GM21786 (cell line): ENCODE measurements around the gene SPEM1.
A peak's percentile ranks its signal among the peaks of the same experiment; 100 is the strongest.

ENCODE experiments used
- ATAC-seq: cut with Tn5 transposase; IDR thresholded peaks from one replicate; pipeline ENCODE4 v1.9.1; 2021; ENCODE audit not compliant: unreplicated experiment

The SPEM1 gene

GRCh38 chr17:7417056-7417655 lies 3.0 kb upstream of the SPEM1 start:
- no peak for ATAC-seq

DNA sequence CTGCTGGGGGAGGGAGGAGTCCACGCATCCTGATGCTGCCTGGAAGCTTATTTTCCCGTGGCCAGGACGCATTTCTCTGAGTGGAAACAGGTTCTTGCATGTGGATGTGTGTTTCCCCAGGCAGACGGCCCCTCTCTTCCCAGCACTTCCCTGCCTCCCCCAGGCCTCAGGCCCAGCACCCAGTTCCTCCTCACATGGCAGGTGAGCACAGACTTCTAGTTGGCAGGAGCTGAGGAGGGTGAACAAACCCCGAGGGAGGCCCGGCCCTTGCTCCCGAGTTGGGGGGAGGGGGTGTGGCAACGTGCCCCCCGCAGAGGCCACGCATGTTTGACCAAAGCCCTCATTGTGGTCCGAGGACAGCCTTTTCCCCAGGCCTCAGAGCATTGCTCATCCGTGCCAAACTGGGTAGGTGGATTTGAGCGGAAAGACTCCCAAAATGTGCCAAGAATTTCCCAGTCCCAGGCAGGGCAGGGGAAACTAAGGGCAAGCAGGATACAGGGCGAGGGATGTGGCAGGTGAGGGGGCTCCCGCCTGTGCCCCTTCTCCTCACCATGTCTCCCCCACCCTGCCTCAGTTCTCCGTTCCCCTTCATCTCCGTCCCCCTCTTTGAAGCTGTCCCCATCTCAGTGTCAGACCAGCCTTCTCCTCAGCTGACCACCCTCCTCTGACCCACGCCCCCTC lies 1.5 kb upstream of the SPEM1 start:
- no peak for ATAC-seq

- ATAC-seq = no peak
Observed at GRCh38 chr17:7421186-7421585, 1.1 kb downstream of the SPEM1 start.

GRCh38 chr17:7423679-7424078 lies 3.6 kb downstream of the SPEM1 start:
- no peak for ATAC-seq

GRCh38 chr17:7425316-7425715 lies 5.2 kb downstream of the SPEM1 start, which contains the start of gene SPEM2:
Gene SPEM2 (plus strand): TSS chr17:7425616. CDS start chr17:7425689, 73 bp downstream.
- no peak for ATAC-seq

- no peak for ATAC-seq
Observed at GRCh38 chr17:7425756-7426155, 5.6 kb downstream of the SPEM1 start.

DNA sequence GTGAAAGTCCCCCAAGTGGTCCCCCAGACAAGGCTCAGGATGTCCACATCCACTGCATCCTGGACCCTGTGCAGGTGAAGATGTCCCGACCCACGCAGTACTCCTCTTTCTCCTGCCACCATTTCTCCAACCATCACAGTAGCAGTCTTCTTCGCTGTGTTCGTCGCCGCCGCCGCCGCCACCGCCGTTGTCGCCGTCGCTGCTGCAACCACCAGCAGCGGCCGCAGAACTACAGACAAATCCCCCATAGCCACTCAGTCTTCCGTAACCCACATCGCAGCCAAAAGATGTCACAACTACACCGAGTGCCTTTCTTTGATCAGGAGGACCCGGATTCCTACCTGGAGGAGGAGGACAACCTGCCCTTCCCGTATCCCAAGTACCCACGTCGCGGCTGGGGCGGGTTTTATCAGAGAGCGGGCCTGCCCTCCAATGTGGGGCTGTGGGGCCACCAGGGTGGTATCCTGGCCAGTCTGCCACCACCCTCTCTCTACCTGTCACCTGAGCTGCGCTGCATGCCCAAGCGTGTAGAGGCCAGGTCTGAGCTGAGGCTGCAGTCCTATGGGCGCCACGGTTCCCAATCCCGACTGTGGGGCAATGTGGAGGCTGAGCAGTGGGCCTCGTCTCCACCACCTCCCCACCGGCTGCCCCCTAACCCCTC lies 6.2 kb downstream of the SPEM1 start:
- ATAC-seq = no peak

DNA sequence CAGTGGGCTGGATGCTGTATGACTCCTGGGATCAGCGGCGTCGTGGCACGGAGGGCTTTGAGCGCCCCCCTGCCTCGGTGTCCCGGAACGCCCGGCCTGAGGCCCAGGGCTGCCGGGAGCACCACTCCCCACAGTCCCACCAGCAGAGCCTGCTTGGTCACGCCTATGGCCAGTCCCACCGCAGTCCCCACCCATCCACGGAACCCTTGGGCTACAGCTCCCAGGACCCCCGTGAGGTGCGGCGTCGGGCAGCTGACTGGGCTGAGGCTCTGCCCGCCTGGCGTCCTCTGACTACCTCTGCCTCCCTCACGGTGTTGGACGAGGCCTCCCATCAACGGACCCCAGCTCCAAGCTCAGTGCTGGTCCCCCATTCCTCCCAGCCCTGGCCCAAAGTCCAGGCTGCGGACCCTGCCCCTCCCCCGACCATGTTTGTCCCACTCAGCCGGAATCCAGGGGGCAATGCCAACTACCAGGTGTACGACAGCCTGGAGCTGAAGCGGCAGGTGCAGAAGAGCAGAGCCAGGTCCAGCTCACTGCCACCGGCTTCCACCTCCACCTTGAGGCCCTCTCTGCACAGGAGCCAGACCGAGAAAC lies 6.9 kb downstream of the SPEM1 start:
- ATAC-seq = no peak

DNA sequence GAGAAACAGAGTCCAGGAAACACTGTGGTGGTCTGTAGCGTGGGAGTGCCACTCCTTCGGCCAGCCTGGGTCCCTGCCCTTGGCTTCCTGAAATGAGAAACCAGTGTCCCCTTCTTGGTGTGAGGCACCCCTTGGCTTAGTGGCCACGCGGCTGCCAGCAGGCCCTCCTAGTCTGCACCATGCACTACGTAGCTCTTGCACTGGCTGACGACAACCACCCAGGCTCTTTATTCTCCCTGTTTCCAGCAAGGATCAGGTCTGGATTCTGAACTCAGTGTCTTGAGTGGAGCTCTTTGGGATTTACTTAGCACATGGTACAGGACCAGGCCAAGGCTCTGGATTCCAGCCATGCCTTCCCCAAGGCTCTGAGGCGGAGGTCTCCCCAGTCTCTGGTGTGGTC lies 7.4 kb downstream of the SPEM1 start:
- ATAC-seq = no peak

- ATAC-seq = no peak
Observed at GRCh38 chr17:7428557-7428956, 8.4 kb downstream of the SPEM1 start, which contains the start of gene SPEM3. Gene SPEM3 (plus strand): TSS chr17:7428857. CDS start chr17:7428903, 46 bp downstream.

DNA sequence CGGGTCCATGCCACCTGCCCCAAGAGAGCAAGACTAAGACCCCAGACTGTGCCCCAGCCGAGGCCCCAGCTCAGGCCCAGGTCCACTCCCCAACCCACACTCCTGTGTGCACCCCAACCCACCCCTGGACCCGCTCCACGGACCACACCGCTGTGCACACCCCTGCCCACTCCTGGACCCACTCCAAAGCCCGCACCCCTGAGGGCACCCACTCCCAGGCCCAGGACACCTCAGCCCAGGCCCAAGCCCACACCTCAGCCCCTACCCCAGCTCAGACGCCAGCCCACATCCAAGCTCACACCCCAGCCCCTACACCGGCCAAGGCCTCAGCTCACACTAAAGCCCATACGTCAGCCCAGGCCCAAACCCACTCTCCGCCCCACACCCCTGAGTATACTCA lies 9.6 kb downstream of the SPEM1 start:
- ATAC-seq = no peak

- no peak for ATAC-seq
Observed at GRCh38 chr17:7431231-7431630, 11.1 kb downstream of the SPEM1 start.

DNA sequence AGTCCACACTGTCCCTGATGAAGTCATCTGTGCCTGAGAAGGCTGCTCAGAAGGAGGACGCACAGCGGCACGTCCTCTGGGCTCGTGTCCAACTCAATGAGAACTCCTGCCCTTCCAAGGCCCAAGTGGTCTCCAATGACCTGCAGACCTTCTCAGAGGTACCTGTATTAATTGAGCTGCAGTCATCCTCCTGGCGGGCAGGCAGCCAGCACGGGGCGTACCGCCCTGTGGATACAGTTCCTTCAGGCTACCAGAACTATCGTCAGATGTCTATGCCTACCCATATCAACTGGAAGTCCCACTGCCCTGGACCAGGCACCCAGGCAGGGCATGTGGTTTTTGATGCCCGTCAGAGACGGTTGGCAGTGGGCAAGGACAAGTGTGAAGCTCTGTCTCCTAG lies 12.2 kb downstream of the SPEM1 start:
- ATAC-seq = no peak

DNA sequence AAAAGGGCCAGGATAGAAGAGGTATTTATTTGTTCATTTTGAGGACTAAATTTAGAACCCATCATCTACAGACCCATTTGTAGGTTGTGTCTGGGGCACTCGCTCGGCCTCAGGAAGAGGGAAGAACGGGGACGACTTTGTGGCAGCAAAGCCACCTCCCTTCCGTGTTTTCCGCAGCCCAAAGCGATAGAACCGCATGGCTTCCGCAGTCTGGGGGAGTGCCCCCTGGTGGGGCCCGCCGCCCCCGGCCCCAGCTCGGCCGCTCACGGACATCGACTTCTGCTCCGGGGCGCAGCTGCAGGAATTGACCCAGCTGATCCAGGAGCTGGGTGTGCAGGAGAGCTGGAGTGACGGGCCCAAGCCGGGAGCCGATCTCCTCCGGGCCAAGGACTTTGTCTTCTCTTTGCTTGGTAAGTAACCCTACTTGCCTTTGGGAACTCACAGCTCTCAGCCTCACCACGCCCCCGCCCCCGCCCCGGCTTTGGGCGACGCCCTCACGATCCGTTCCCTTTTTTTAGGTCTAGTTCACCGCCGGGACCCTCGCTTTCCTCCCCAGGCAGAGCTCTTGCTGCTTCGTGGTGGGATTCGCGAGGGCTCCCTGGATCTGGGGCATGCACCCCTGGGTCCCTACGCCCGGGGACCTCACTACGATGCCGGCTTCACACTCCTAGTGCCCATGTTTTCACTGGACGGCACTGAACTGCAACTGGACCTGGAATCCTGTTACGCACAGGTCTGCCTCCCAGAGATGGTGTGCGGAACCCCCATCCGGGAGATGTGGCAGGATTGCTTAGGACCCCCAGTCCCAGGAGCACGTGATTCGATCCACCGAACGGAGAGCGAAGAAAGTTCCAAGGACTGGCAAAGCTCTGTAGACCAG lies 15.8 kb downstream of the SPEM1 start:
- peak; percentile 5 for ATAC-seq

GRCh38 chr17:7436556-7437368 lies 16.6 kb downstream of the SPEM1 start:
- no peak for ATAC-seq

GRCh38 chr17:7437369-7437863 lies 17.3 kb downstream of the SPEM1 start:
- no peak for ATAC-seq

DNA sequence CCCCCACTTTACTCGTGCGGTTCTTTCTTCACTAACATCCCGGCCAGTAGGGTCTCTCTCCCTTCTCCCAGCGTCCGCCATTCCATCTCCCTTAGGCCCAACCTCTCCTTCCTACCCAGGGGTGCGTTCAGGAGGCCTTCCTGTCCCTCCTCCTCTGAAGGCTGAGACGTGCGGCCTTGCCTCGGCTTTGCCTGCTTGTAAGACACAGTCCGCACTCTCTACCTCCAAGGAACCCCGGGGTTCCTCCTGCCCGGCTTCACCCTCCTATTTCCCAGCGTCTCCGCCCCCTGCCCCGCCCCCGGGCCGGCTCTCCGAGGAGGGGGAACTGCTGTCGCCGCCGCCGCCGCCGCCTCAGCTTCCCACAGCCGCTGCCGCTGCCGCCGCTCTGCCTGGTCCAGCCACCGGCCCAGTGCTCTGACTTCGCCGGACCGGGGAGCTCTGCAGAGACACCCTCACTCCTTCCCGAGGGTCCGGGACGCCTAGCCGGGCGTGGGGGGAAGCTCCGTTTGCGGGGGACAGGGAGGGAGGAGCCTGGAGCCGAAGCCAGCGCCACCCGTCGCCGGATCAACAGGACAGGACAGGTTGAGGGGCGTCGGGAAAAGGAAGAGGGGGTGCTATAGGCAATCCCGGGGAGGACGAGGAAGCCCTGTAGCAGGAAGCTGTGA lies 18.0 kb downstream of the SPEM1 start:
- no peak for ATAC-seq

- ATAC-seq = no peak
Observed at GRCh38 chr17:7438656-7439460, 18.7 kb downstream of the SPEM1 start.
